ENCODE measurements around the gene TMEM178A.

TMEM178A gene

DNA sequence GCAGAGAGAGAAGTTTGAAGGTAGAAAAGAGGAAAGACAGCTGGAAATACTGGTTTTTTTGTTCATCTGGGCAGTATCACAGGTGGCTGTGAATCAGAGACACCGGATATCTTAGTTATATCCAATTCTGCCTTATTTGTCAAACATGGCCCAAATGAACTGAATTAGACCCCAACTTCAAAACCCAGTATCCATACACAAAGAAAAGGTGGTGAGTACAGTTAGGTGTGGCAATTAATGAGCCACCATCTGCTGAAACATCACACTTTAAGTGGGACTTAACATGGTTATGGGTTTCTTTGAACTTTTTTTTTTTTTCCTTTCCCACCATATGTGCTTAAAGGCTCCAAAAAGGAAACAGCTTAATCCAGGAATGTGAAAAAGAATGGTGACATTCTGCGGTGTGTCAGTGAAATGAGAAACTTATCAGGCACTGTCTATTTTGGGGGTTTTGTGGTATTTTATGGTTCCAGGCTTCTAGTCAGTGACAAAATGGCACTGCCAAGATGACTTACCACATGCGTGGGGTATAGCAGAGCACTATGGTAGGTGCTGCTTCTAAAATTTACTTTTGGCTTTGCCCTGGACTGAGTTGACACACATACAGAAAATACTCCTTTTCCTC lies 5.0 kb upstream of the TMEM178A start:
- H3K27ac ChIP-seq = no peak overlapping the region
- TF ChIP-seq CTCF (IDR thresholded peaks at IDR 0.05) (no peak), ZFX (IDR thresholded peaks at IDR 0.05; ENCODE audit: borderline replicate concordance) (no peak)

DNA sequence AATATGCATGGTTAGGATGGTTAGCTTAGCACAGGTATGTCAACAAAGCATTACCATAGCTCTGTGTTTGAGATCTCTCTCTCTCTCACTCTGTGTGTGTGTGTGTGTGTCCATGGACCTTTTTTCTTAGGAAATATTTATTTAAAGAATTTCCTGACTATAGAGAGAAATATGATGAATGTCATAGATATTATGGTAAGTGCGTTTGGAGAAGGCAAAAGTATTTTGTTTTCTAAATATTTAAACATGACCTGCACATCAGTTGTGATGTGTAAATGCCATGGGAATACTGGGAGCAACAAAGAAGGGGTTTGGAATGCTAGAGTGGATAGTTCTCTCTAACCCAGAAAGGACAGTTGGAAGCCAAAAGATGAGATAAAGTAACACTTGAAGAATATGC lies 3.9 kb upstream of the TMEM178A start:
- TF ChIP-seq CTCF (IDR thresholded peaks at IDR 0.05) (no peak), ZFX (IDR thresholded peaks at IDR 0.05; ENCODE audit: borderline replicate concordance) (no peak)
- H3K27ac ChIP-seq = no peak overlapping the region

GRCh38 chr2:39663187-39663930 lies 2.4 kb upstream of the TMEM178A start:
- TF ChIP-seq ZFX (IDR thresholded peaks at IDR 0.05; ENCODE audit: borderline replicate concordance) (no peak), CTCF (IDR thresholded peaks at IDR 0.05) (0 out of 2 replicates have a peak, but pooled peaks have one; percentile 8)

DNA sequence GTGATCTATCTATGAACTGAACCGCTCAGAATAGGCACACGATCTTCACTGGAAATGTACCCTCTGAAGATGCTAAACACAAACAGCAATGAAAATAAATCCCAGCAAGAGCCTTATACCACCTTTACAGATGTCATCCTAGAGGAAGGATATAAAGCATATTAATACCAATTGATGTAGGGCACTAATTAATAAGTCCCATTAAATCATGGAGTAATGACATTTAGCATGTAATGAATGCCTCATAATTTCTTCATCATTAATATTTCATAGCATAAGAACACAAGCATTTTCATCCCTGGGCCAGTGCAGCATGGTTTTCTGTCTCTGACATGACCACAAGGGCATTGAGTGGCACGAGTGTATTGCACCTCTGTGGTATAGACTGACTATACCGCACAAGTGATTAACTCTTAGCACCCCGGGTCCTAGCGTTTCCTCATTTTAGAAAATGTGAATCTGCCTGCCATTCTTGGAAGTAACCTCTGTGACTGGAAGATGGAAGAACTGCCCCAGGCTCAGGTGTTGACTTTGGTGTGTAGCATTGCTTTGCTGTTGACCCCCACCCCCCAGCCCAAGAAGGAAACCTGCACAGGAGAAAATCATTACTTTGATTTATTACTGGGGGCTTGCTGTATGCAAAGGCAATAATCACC lies 1.4 kb upstream of the TMEM178A start:
- no peak overlapping the region for H3K27ac ChIP-seq
- TF ChIP-seq ZFX (IDR thresholded peaks at IDR 0.05; ENCODE audit: borderline replicate concordance) (no peak), CTCF (IDR thresholded peaks at IDR 0.05) (no peak)

More at GRCh38 chr2:39663187-39663930, 2.4 kb upstream of the TMEM178A start:
- no peak overlapping the region for H3K27ac ChIP-seq

DNA sequence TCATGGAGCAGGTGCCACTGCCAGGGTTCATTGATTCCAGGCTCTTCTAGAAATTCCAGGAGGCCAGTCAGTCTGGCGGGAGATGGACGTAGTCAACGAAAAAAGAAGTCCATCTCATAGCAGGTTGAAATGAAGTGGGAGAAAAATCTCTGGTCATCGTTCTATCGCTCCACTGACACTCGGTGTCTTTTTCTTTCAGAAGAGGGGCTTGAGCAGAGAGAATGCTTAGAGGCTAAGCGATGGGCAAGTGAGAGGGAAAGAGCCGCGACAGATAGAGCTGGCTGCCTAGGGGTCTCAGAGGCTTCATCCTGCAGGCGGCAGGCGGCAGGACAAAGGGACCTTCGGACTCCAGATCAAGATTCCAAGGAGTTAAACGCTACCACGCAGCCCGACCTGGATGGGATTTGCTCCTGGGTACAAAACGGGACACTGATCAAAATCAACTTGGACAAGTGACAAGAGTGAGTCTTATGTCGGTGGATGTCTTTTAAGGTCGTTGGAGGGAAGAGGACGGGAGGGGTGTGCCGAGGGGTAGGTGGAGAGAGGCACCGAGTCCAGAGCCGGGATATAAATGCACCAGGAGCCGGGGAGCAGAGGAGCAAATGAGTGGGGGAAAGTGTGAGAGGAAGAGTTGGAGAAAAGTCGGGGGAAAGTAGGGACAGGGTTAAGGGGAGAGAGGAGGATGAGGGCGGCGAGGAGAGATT lies 677 bp upstream of the TMEM178A start:
- H3K27ac ChIP-seq = no peak overlapping the region
- TF ChIP-seq ZFX (IDR thresholded peaks at IDR 0.05; ENCODE audit: borderline replicate concordance) (no peak), CTCF (IDR thresholded peaks at IDR 0.05) (no peak)

DNA sequence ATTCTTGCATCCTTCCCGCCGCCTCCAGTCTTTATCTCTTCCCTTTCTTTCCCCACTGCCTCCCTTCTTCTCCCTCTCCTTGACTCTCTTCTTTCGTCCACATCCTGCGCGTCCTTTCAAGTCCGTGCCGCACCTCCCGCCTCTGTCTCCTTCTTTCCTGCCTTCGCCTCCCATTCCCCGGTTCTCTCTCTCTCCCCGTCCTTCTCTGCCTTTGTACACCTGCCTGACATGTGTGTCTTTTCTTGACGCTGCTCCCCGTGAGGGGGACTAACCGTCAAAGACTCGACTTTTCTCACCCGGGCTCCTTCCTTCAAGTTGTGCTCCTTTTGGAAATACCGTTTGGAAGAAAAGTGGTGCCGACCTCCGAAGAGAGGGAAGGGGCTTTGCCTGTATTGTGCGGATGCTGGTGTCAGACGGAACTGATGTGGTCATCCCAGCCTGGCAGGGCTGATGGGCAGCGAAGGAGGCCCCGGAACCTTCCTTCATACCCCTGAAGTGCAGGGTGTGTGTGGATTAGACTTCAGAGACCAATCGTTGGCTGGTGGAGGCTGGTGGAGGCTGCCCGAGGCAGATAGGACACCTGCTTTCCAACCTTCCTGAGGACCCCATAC lies 879 bp downstream of the TMEM178A start:
- TF ChIP-seq ZFX (IDR thresholded peaks at IDR 0.05; ENCODE audit: borderline replicate concordance) (no peak), CTCF (IDR thresholded peaks at IDR 0.05) (no peak)
- H3K27ac ChIP-seq = no peak overlapping the region

Measured in 22Rv1 (cell line).